Muscle of arm (tissue), 14 donors: ENCODE results near the gene RNF138. TPM values are rescaled to one million over a fixed set of nuclear protein-coding genes. Genes with fewer than 3 reads are reported as not detected.
"Not testable (repeated sequence)": the region's sequence is repeated elsewhere in the genome, so short reads cannot be mapped to it uniquely, and the experiment has no call there.

Source experiments
- DNase-seq: peaks from one replicate; pipeline ENCODE4 v3.0.0-alpha.2; 2013
- long read RNA-seq, 11 donors: transcript quantifications; one replicate each; lab custom pipeline, GENCODE V29; 2026
- polyA plus RNA-seq, 12 donors: library from polyadenylated mRNA; unstranded; fragments of 120-200 nt; gene quantifications; one replicate each; pipeline ENCODE4 v1.2.1, GENCODE V29; 2013; ENCODE audit not compliant: insufficient read length in 12 of 12

The RNF138 gene
- 10 to 100 TPM in 11 of 12 donors, not detected in 1; 22.4 to 47.9 (median 30.4) TPM for polyA plus RNA-seq
- long read RNA-seq, donor 1, partial matches to known transcripts, result 0 of 3 reads
- long read RNA-seq, donor 1, other reads (novel, unspliced or antisense), result 0 of 3 reads
- long read RNA-seq, donor 2, partial matches to known transcripts, result 6 of 10 reads
- long read RNA-seq, donor 2, other reads (novel, unspliced or antisense), result 0 of 10 reads
- long read RNA-seq, donor 3, partial matches to known transcripts, result 0 of 1 reads
- long read RNA-seq, donor 3, other reads (novel, unspliced or antisense), result 0 of 1 reads
- long read RNA-seq, donor 4, result 0 reads
- long read RNA-seq, donor 5, partial matches to known transcripts, result 0 of 3 reads
- long read RNA-seq, donor 5, other reads (novel, unspliced or antisense), result 0 of 3 reads
- long read RNA-seq, donor 6, partial matches to known transcripts, result 0 of 2 reads
- long read RNA-seq, donor 6, other reads (novel, unspliced or antisense), result 0 of 2 reads
- long read RNA-seq, donor 7, partial matches to known transcripts, result 0 of 3 reads
- long read RNA-seq, donor 7, other reads (novel, unspliced or antisense), result 0 of 3 reads
- long read RNA-seq, donor 8, partial matches to known transcripts, result 5 of 6 reads
- long read RNA-seq, donor 8, other reads (novel, unspliced or antisense), result 0 of 6 reads
- long read RNA-seq, donor 9, result 0 reads
- long read RNA-seq, donor 10, partial matches to known transcripts, result 0 of 2 reads
- long read RNA-seq, donor 10, other reads (novel, unspliced or antisense), result 0 of 2 reads
- long read RNA-seq, donor 11, transcript RNF138-202 (8 exons, 3,570 nt), result major isoform, 5 of 6 reads
- long read RNA-seq, donor 11, partial matches to known transcripts, result 0 of 6 reads
- long read RNA-seq, donor 11, other reads (novel, unspliced or antisense), result 0 of 6 reads

- peak; percentile 87 for DNase-seq
Measured at GRCh38 chr18:32091724-32092421, at the start of gene RNF138. RNF138 (plus strand) TSS chr18:32091874; CDS start chr18:32092777, 903 bp downstream.

- DNase-seq, result no peak
Measured at GRCh38 chr18:32042337-32042736, 49.3 kb upstream of the RNF138 start.

GRCh38 chr18:32048507-32049091, 43.1 kb upstream of the RNF138 start:
- peak; percentile 22 for DNase-seq

- no peak for DNase-seq
Measured at GRCh38 chr18:32049393-32050171, 42.1 kb upstream of the RNF138 start.

GRCh38 chr18:32056613-32057358, 34.9 kb upstream of the RNF138 start:
- no peak for DNase-seq

- no peak for DNase-seq
Measured at GRCh38 chr18:32057624-32058165, 34.0 kb upstream of the RNF138 start.

GRCh38 chr18:32060026-32060425, 31.6 kb upstream of the RNF138 start:
- no peak for DNase-seq

- DNase-seq, result no peak
Measured at GRCh38 chr18:32067375-32068167, 24.1 kb upstream of the RNF138 start.

GRCh38 chr18:32072321-32072720, 19.4 kb upstream of the RNF138 start:
- DNase-seq, result no peak

- no peak for DNase-seq
Measured at GRCh38 chr18:32074206-32074605, 17.5 kb upstream of the RNF138 start.

- DNase-seq, result no peak
Measured at GRCh38 chr18:32078845-32079244, 12.8 kb upstream of the RNF138 start.

- no peak for DNase-seq
Measured at GRCh38 chr18:32081881-32082280, 9.8 kb upstream of the RNF138 start.

GRCh38 chr18:32083781-32084180, 7.9 kb upstream of the RNF138 start:
- no peak for DNase-seq

GRCh38 chr18:32086881-32087280, 4.8 kb upstream of the RNF138 start:
- DNase-seq, result no peak

GRCh38 chr18:32090831-32091230, 843 bp upstream of the RNF138 start:
- not testable (repeated sequence) for DNase-seq

GRCh38 chr18:32091325-32091723, 350 bp upstream of the RNF138 start:
- DNase-seq, result no peak

GRCh38 chr18:32092422-32093101, 888 bp downstream of the RNF138 start:
- DNase-seq, result peak; percentile 99

- DNase-seq, result peak; percentile 63
Measured at GRCh38 chr18:32093102-32093511, 1.4 kb downstream of the RNF138 start.
